GM13976 (cell line): ENCODE measurements around the gene ISG15.

ENCODE experiments used
- DNase-seq: peaks from one replicate; pipeline ENCODE4 v3.0.0; 2012; ENCODE audit warnings: low spot score
- in situ Hi-C: fragments of 300-500 bp; cut with MboI; formaldehyde crosslinking; loops from one replicate; pipeline ENCODE4 v1.12.0; 2022; ENCODE audit warnings: low sequenced_read_pairs, mixed read lengths, inconsistent platforms; ENCODE audit not compliant: unreplicated experiment
- TF ChIP-seq, protein P1 (sequence below): IDR thresholded peaks from 2 replicates; pipeline ENCODE4 v1.5.1; 2012; ENCODE audit warnings: borderline replicate concordance, mild to moderate bottlenecking; ENCODE audit not compliant: insufficient read depth; ENCODE audit errors: extremely low read depth, missing control alignments, control extremely low read depth

ISG15 gene

DNA sequence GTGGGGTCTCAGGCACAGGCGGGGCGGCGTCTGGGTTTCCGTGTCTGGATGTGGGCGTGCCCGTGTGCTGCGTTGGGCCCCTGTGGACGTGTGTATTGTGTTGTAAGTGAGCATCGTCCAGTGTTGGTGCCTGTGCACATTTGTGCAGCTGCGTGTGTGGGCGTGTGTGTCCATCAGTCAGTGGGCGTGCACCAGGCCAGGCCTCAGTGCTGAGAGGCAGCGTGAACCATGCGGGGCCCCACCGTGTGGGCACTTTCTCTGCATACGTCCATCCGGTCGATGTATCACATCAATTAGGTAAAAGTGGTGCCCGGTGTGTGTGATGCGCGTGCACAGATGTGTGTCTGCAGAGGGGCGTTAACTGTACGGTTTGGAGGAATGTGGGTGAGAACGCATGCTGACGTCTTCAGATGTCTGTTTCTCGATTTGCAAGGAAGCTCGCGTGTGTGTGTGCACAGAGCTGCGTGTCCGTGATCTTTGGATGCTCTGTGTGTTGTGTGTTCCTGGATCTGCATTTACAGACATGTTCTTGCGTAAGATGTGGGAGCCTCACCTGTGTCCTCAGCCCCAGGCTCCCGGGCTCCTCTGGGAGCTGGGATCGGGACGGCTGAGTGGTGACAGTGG lies 31.3 kb downstream of the ISG15 start:
- TF ChIP-seq, protein P1, sequence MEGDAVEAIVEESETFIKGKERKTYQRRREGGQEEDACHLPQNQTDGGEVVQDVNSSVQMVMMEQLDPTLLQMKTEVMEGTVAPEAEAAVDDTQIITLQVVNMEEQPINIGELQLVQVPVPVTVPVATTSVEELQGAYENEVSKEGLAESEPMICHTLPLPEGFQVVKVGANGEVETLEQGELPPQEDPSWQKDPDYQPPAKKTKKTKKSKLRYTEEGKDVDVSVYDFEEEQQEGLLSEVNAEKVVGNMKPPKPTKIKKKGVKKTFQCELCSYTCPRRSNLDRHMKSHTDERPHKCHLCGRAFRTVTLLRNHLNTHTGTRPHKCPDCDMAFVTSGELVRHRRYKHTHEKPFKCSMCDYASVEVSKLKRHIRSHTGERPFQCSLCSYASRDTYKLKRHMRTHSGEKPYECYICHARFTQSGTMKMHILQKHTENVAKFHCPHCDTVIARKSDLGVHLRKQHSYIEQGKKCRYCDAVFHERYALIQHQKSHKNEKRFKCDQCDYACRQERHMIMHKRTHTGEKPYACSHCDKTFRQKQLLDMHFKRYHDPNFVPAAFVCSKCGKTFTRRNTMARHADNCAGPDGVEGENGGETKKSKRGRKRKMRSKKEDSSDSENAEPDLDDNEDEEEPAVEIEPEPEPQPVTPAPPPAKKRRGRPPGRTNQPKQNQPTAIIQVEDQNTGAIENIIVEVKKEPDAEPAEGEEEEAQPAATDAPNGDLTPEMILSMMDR = no peak
- no peak for DNase-seq
- in situ Hi-C loops = no loop called here

- in situ Hi-C loops = no loop called here
- no peak for DNase-seq
- TF ChIP-seq, protein P1 = no peak
Measured at GRCh38 chr1:1045129-1045528, 31.8 kb downstream of the ISG15 start.

GRCh38 chr1:1046243-1046642 lies 32.9 kb downstream of the ISG15 start:
- TF ChIP-seq, protein P1 = no peak
- in situ Hi-C loops = no loop called here
- no peak for DNase-seq

DNA sequence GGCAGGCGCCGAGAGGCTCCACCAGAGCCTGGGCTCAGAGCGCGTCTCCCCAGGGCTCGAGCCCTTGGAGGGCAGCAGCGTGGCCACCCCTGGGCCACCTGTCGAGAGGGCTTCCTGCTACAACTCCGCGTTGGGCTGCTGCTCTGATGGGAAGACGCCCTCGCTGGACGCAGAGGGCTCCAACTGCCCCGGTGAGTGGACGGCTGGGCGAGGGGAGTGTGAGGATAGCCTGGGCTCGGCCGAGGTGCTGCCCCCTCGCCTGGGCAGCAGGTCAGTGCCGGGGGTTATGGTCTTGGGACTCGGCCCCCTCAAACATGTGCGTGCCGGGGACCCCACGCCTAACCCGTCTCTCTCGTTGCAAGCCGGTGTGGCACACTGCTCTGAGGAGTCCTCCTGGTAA lies 33.5 kb downstream of the ISG15 start:
- no peak for DNase-seq
- TF ChIP-seq, protein P1 = no peak
- in situ Hi-C loops = no loop called here

- TF ChIP-seq, protein P1 = no peak
- in situ Hi-C loops = no loop called here
- DNase-seq = no peak
Measured at GRCh38 chr1:1047407-1047806, 34.1 kb downstream of the ISG15 start.

- no peak for DNase-seq
- in situ Hi-C loops = no loop called here
- TF ChIP-seq, protein P1 = no peak
Measured at GRCh38 chr1:1047963-1048362, 34.7 kb downstream of the ISG15 start.

GRCh38 chr1:1048765-1049164 lies 35.5 kb downstream of the ISG15 start:
- DNase-seq = no peak
- in situ Hi-C loops = no loop called here
- TF ChIP-seq, protein P1 = no peak
